ENCODE measurements around the gene NDUFS4. TPM values are rescaled to one million over a fixed set of nuclear protein-coding genes. Genes with fewer than 3 reads are reported as not detected.

The NDUFS4 gene
- total RNA-seq, 1 experiment from 2014 or later: 80.7 TPM

- Histone ChIP-seq H3K9me3 (replicated peaks) (peaks cover 6% of the 10 kb centered on the region), H3K4me1 (no peaks in the 10 kb centered on the region), H3K4me3 (no peak overlapping the region), H3K27ac (no peak overlapping the region), H3K36me3 (no peaks in the 10 kb centered on the region), H3K27me3 (no peaks in the 10 kb centered on the region)
- no peak for DNase-seq
Observed at GRCh38 chr5:53556001-53556400, 4.4 kb upstream of the NDUFS4 start.

- no peak overlapping the region for H3K27ac ChIP-seq
- H3K36me3 ChIP-seq: no peaks in the 10 kb centered on the region
- no peak for DNase-seq
- H3K4me1 ChIP-seq: peaks cover 3% of the 10 kb centered on the region; the same call in 1 of the 2 replicates
- H3K4me3 ChIP-seq: no peak overlapping the region
- H3K27me3 ChIP-seq: no peaks in the 10 kb centered on the region
- peaks cover 6% of the 10 kb centered on the region for H3K9me3 ChIP-seq (replicated peaks)
Observed at GRCh38 chr5:53557386-53557785, 3.1 kb upstream of the NDUFS4 start.

GRCh38 chr5:53558966-53559365 lies 1.5 kb upstream of the NDUFS4 start:
- DNase-seq: no peak
- peaks cover 6% of the 10 kb centered on the region for H3K9me3 ChIP-seq (replicated peaks)
- H3K4me3 ChIP-seq: no peak overlapping the region
- H3K27me3 ChIP-seq: no peaks in the 10 kb centered on the region
- H3K4me1 ChIP-seq: peaks cover 3% of the 10 kb centered on the region; the same call in 1 of the 2 replicates
- H3K27ac ChIP-seq: no peak overlapping the region
- no peaks in the 10 kb centered on the region; the same call in 1 of the 2 replicates for H3K36me3 ChIP-seq

GRCh38 chr5:53560028-53560427 lies 411 bp upstream of the NDUFS4 start:
- no peaks in the 10 kb centered on the region; the same call in 1 of the 2 replicates for H3K36me3 ChIP-seq
- H3K4me3 ChIP-seq: peak overlapping the region; percentile 91
- peaks cover 3% of the 10 kb centered on the region; the same call in 1 of the 2 replicates for H3K4me1 ChIP-seq
- DNase-seq: no peak
- peak overlapping the region; percentile 88; the same call in 1 of the 2 replicates for H3K27ac ChIP-seq
- no peaks in the 10 kb centered on the region for H3K27me3 ChIP-seq
- peaks cover 6% of the 10 kb centered on the region for H3K9me3 ChIP-seq (replicated peaks)

DNA sequence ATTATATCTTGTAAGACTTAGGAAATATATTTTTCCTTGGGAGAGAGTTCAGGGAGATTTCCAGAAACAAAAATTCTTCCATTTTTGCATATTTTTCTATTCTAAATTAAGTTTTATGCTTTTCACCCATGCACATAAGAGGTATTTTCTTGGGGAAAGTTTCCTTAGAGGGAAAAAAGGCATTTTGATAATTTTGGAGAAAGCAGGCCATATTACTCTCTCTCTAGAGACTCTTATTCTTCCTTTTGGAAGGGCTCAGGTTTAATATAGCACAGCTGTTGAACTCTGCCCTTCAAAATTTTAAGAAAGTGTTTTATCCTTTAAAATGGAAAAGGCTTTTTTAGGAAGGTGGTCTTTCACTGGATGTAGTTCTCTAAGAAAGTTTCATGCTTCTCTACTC lies 8.0 kb downstream of the NDUFS4 start:
- DNase-seq: no peak
- Histone ChIP-seq H3K27ac (no peak overlapping the region), H3K36me3 (no peaks in the 10 kb centered on the region; the same call in 1 of the 2 replicates)

DNA sequence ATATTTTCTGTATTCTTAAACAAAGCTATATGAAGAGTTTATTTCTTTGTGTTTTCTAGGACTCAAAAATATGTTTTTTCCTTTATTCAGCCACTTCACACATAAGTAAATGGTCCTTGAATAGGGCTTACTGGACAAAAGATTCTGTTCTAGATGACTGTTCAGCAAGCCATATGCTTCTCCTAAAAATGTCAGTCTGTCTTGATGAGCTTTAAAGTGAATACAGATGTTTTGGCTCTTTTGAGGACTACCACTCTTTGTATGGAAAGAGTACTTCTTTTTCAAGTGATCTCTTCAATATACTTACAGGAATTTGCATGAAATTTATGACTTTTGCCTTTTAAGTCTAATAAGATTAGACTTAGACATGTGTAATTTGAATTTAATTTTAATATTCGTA lies 8.4 kb downstream of the NDUFS4 start:
- H3K4me1 ChIP-seq: no peaks in the 10 kb centered on the region
- H3K9me3 ChIP-seq (replicated peaks): no peaks in the 10 kb centered on the region; the same call in 1 of the 2 replicates
- no peaks in the 10 kb centered on the region for H3K27me3 ChIP-seq
- no peak for DNase-seq
- H3K27ac ChIP-seq: no peak overlapping the region
- no peaks in the 10 kb centered on the region; the same call in 1 of the 2 replicates for H3K36me3 ChIP-seq
- H3K4me3 ChIP-seq: no peak overlapping the region

More for the DNA sequence above, 8.0 kb downstream of the NDUFS4 start:
- no peaks in the 10 kb centered on the region for H3K4me1 ChIP-seq
- H3K4me3 ChIP-seq: no peak overlapping the region
- no peaks in the 10 kb centered on the region; the same call in 1 of the 2 replicates for H3K9me3 ChIP-seq (replicated peaks)
- no peaks in the 10 kb centered on the region for H3K27me3 ChIP-seq

- Histone ChIP-seq H3K27ac (no peak overlapping the region), H3K4me3 (no peak overlapping the region), H3K36me3 (no peaks in the 10 kb centered on the region; the same call in 1 of the 2 replicates), H3K9me3 (replicated peaks) (no peaks in the 10 kb centered on the region; the same call in 1 of the 2 replicates), H3K4me1 (no peaks in the 10 kb centered on the region), H3K27me3 (no peaks in the 10 kb centered on the region)
- DNase-seq: no peak
Observed at GRCh38 chr5:53569453-53569852, 9.0 kb downstream of the NDUFS4 start.

- H3K4me1 ChIP-seq: peaks cover 3% of the 10 kb centered on the region; the same call in 1 of the 2 replicates
Observed at GRCh38 chr5:53571403-53571802, 11.0 kb downstream of the NDUFS4 start.

GRCh38 chr5:53575101-53575500 lies 14.7 kb downstream of the NDUFS4 start:
- Histone ChIP-seq H3K4me1 (peaks cover 3% of the 10 kb centered on the region; the same call in 1 of the 2 replicates), H3K9me3 (replicated peaks) (no peaks in the 10 kb centered on the region; the same call in 1 of the 2 replicates)
- peak; percentile 29 to 58 for DNase-seq

More at GRCh38 chr5:53571403-53571802, 11.0 kb downstream of the NDUFS4 start:
- Histone ChIP-seq H3K27ac (no peak overlapping the region), H3K9me3 (replicated peaks) (no peaks in the 10 kb centered on the region; the same call in 1 of the 2 replicates), H3K27me3 (no peaks in the 10 kb centered on the region), H3K36me3 (no peaks in the 10 kb centered on the region), H3K4me3 (no peak overlapping the region)
- no peak for DNase-seq

GRCh38 chr5:53575831-53576230 lies 15.4 kb downstream of the NDUFS4 start:
- H3K27ac ChIP-seq: no peak overlapping the region
- H3K27me3 ChIP-seq: no peaks in the 10 kb centered on the region
- no peak overlapping the region for H3K4me3 ChIP-seq
- H3K36me3 ChIP-seq: no peaks in the 10 kb centered on the region
- DNase-seq: no peak
- peaks cover 3% of the 10 kb centered on the region; the same call in 1 of the 2 replicates for H3K4me1 ChIP-seq
- no peaks in the 10 kb centered on the region for H3K9me3 ChIP-seq (replicated peaks)

More at GRCh38 chr5:53575101-53575500, 14.7 kb downstream of the NDUFS4 start:
- Histone ChIP-seq H3K27me3 (no peaks in the 10 kb centered on the region), H3K27ac (peak overlapping the region; percentile 38), H3K4me3 (no peak overlapping the region), H3K36me3 (no peaks in the 10 kb centered on the region)

- no peak for DNase-seq
- H3K27me3 ChIP-seq: no peaks in the 10 kb centered on the region
- no peaks in the 10 kb centered on the region for H3K9me3 ChIP-seq (replicated peaks)
- no peak overlapping the region for H3K4me3 ChIP-seq
- peaks cover 3% of the 10 kb centered on the region; the same call in 1 of the 2 replicates for H3K4me1 ChIP-seq
- H3K36me3 ChIP-seq: no peaks in the 10 kb centered on the region
- no peak overlapping the region for H3K27ac ChIP-seq
Observed at GRCh38 chr5:53576674-53577073, 16.2 kb downstream of the NDUFS4 start.

GRCh38 chr5:53578854-53579253 lies 18.4 kb downstream of the NDUFS4 start:
- H3K27me3 ChIP-seq: no peaks in the 10 kb centered on the region
- no peak overlapping the region for H3K4me3 ChIP-seq
- H3K9me3 ChIP-seq (replicated peaks): no peaks in the 10 kb centered on the region
- no peak for DNase-seq
- H3K27ac ChIP-seq: no peak overlapping the region
- no peaks in the 10 kb centered on the region for H3K36me3 ChIP-seq
- H3K4me1 ChIP-seq: peaks cover 3% of the 10 kb centered on the region; the same call in 1 of the 2 replicates

GRCh38 chr5:53580547-53580946 lies 20.1 kb downstream of the NDUFS4 start:
- no peaks in the 10 kb centered on the region for H3K9me3 ChIP-seq (replicated peaks)
- H3K4me1 ChIP-seq: no peaks in the 10 kb centered on the region
- H3K27me3 ChIP-seq: no peaks in the 10 kb centered on the region
- peaks cover 4% of the 10 kb centered on the region; the same call in 1 of the 2 replicates for H3K36me3 ChIP-seq
- H3K27ac ChIP-seq: no peak overlapping the region
- no peak for DNase-seq
- H3K4me3 ChIP-seq: no peak overlapping the region

- DNase-seq: no peak
- Histone ChIP-seq H3K27me3 (no peaks in the 10 kb centered on the region), H3K4me3 (no peak overlapping the region), H3K27ac (no peak overlapping the region), H3K9me3 (replicated peaks) (no peaks in the 10 kb centered on the region), H3K36me3 (peaks cover 4% of the 10 kb centered on the region; the same call in 1 of the 2 replicates), H3K4me1 (no peaks in the 10 kb centered on the region)
Observed at GRCh38 chr5:53582225-53582624, 21.8 kb downstream of the NDUFS4 start.

DNA sequence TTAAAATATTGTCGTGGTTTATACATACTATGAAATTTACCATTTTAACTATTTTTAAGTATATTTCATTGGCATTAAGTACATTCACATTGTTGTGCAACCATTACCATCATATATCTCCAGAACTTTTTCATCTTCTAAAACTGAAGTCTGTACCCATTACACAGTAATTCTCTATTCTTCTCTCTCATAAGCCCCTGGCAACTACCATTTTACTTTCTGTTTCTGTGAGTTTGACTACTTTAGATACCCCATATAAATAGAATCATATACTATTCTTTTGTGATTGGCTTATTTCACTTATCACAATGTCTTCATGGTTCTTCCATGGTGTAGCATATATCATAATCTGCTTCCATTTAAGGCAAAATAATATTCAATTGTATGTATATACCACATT lies 30.3 kb downstream of the NDUFS4 start:
- Histone ChIP-seq H3K27ac (no peak overlapping the region), H3K9me3 (replicated peaks) (no peaks in the 10 kb centered on the region; the same call in 1 of the 2 replicates), H3K4me3 (no peak overlapping the region), H3K27me3 (no peaks in the 10 kb centered on the region), H3K4me1 (0 out of 2 replicates have a peak, but pooled peaks cover 4% of the 10 kb centered on the region), H3K36me3 (0 out of 2 replicates have a peak, but pooled peaks cover 6% of the 10 kb centered on the region)
- DNase-seq: no peak

DNA sequence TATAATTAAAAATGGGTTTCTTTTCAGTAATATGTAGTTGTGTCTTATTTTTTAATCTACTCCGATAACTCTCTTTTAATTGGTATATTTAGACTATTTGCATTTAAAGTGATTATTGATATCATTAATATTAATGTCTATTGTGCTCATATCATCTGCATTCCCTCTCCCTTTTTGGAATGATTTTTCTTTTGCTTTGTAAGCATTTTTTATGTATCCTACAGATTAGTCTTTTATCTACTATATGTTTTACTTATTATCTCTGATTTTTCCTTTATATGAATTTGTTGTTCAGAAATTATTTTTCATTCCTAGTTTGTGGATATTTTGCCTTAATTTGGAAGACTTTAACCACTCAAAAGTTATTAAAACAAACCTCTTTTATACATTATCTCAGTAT lies 34.0 kb downstream of the NDUFS4 start:
- Histone ChIP-seq H3K27me3 (no peaks in the 10 kb centered on the region), H3K4me1 (0 out of 2 replicates have a peak, but pooled peaks cover 4% of the 10 kb centered on the region), H3K27ac (no peak overlapping the region), H3K9me3 (replicated peaks) (no peaks in the 10 kb centered on the region; the same call in 1 of the 2 replicates), H3K36me3 (0 out of 2 replicates have a peak, but pooled peaks cover 8% of the 10 kb centered on the region), H3K4me3 (no peak overlapping the region)
- no peak for DNase-seq
